GM19043 (cell line): ENCODE measurements around the gene LCOR.
"Not testable (repeated sequence)": the region's sequence is repeated elsewhere in the genome, so short reads cannot be mapped to it uniquely, and the experiment has no call there.

Experiments
- ATAC-seq: cut with Tn5 transposase; IDR thresholded peaks from one replicate; pipeline ENCODE4 v1.9.1; 2021; ENCODE audit warnings: low read depth; ENCODE audit not compliant: unreplicated experiment

LCOR gene

GRCh38 chr10:96838529-96838928 is 6.4 kb downstream of the LCOR start:
- ATAC-seq: no peak

DNA sequence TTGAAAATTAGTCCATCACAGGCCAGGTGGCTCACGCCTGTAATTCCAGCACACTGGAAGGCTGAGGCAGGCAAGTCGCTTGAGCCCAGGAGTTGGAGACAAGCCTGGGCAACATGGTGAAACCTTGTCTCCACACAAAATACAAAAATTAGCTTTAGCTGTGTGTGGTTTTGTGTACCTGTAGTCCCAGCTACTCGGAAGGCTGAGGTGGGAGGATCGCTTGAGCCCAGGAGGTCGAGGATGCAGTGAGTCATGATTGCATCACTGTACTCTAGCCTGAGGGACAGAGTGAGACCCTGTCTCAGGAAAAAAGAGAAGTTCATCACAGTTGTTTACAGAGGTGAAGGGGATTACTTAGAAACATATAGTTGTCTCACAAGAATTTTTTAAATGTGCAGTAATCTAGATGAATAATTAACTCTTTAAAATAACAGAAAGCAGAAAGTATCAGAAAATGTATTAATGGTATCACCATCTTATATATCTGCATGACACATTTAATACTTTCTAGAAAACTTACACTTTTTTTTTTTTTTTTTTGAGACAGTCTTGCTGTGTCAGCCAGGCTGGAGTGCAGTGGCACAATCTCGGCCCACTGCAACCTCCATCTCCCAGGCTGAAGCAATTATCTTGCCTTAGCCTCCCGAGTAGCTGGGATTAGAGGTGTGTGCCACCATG is 8.9 kb downstream of the LCOR start:
- ATAC-seq: no peak

DNA sequence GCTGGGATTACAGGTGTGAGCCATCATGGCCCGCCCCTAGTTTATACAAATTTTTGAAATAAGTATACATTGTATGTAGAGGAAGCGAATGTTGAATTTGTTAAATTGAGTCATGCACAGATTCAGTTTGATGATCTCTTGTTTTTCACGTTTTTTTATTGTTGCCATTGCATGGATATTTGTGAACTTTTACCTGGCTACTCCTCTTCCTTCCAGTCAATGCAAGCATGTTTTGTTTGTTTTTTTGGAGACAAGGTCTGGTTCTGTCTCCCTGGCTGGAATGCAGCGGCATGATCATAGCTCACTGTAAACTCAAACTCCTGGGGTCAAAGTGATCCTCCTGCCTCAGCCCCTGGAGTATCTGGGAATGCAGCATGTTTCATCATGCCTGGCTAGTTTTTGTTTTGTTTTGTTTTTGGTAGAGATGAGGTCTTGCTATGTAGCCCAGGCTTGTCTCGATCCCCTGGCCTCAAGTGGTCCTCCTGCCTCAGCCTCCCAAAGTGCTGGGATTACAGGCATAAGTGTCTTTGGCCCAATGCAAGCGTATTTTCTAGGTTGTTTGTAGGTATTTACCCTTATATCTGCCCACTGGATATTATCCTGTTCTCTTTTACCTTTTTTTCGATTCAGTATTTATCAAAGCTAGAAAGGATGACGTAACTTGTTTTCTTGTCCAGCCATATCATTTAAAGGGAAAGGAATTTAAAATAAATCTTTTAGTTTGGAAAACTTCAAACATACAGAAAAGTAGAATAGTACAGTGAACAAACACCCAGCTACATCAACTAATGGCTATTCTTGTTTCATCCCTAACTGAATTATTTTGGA is 11.0 kb downstream of the LCOR start:
- ATAC-seq: no peak

GRCh38 chr10:96843823-96844222 is 11.7 kb downstream of the LCOR start:
- ATAC-seq: no peak

GRCh38 chr10:96846395-96846794 is 14.3 kb downstream of the LCOR start:
- no peak for ATAC-seq

DNA sequence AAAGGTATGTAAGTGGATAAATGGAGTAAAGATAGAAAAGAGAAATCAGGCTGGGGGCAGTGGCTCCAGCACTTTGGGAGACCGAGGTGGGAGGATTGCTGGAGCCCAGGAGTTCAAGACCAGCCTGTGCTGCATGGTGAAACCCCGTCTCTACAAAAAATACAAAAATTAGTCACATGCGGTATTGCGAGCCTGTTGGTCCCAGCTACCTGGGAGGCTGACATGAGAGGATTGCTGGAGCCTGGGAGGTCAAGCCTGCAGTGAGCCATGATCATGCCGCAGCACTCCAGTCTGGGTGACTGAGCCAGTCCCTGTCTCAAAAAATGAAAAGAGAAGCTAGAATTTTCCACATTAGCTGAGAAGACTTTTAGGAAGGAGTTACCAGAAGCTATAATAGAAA is 14.8 kb downstream of the LCOR start:
- ATAC-seq: no peak

DNA sequence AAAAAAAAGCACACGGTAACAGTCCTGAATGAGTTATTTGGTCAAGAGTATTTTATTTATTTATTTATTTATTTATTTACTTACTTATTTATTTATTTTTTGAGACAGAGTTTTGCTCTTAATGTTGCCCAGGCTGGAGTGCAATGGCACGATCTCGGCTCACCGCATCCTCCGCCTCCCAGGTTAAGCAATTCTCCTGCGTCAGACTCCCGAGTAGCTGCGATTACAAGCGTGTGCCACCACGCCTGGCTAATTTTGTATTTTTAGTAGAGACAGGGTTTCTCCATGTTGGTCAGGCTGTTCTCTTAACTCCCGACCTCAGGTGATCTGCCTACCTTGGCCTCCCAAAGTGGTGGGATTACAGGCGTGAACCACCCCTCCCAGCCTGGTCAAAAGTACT is 15.3 kb downstream of the LCOR start:
- not testable (repeated sequence) for ATAC-seq

- no peak for ATAC-seq
These were observed 18.0 kb downstream of the LCOR start for GRCh38 chr10:96850113-96850512.

- no peak for ATAC-seq
These were observed 18.7 kb downstream of the LCOR start for GRCh38 chr10:96850825-96851224.

DNA sequence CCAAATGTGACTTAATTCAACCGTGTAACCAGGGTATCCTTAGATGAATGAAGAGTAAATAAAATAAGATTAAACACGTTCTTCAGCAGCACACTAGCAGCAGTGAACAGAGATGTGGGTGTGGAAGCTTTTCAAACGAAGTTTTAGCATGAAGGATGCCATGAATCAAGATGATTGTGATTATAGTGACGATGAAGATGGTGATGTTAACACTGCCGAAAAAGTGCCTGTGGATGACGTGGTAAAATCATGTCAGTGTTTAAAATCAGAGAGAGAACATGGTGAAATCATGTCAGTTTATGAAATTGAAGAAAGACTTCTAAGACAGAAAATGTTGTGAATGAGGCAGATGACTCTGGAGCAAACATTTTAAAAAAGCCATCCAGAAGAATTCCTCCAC is 19.2 kb downstream of the LCOR start:
- ATAC-seq: no peak

- no peak for ATAC-seq
These were observed 24.2 kb downstream of the LCOR start for GRCh38 chr10:96856317-96856716.

DNA sequence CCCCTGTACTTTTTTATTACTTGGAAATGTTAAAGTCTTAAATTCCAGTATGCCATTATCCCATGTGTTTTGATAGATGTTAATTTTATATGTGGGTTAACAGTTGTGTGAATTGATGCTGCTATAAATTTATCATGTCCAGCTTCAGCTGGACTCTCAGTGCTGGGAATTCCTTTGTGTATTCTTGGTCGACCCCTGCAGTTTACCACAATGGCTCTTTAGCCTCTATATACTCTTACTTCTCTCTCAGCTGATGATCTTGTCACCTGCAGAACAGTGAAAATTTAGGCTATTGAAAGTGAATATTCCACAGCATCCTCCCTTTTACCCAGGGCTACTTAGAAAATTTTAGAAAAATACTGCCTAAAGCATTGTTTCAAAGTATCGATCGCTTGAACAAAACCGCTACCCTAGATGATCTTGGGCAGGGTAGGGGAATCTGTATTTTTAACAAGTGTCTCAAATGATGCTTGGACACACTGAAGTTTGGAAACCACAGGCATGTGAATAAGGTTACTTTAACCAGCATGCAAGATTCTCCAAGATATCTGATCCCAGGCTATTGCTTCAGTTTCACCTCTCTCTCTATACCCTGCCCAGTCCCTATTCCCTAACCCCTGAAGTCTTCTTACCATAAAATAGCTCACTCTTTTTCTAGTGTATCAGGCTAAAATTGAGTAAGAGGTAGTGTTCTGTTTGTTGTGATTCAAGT is 25.4 kb downstream of the LCOR start:
- no peak for ATAC-seq

- ATAC-seq: no peak
These were observed 26.1 kb downstream of the LCOR start for GRCh38 chr10:96858038-96858705.

DNA sequence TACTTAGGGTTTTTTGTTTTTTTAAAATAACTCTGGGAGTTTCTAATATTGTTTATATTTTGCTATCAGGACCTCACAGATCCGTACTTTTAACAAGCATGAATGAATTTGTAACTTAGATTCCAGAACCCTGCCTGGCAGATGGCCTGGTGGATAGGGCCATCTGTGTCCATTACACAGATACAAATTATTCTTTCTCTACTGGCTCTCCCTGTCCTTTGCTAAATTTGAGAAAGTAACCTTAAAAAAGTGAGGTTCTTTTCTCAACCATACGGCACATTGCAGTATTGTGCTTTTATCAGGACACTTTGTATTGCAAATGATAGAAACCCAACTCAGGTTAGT is 26.6 kb downstream of the LCOR start:
- no peak for ATAC-seq

DNA sequence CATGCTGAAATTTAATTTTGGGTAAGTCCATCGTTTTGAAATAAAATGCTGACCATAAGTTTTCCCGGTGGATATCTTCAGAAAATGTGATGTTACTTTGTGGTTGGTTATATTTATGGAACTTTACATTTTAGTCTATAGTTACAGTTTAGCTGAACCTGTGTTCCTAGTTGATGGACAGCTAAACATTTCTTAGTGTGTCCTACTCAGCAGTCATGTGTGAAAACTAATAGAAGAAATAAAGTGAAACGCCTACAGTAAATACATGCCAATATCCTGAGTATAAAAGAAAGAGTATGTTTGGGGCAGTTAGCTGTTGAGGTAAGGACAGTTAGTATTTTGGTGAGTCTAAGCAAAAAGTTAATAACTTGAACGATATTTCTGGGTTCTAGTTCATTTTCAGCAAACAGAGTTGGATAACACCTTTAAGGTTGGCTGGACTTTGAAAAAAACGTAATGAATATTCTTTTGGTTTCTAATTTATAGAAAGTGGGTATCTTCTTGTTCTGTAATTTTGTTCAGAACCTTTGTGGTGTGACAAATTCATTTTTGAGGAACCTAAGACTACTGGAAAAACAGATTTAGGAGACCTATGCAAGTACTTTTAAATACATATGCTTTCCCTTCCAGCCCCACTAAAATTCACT is 28.7 kb downstream of the LCOR start:
- ATAC-seq: no peak

DNA sequence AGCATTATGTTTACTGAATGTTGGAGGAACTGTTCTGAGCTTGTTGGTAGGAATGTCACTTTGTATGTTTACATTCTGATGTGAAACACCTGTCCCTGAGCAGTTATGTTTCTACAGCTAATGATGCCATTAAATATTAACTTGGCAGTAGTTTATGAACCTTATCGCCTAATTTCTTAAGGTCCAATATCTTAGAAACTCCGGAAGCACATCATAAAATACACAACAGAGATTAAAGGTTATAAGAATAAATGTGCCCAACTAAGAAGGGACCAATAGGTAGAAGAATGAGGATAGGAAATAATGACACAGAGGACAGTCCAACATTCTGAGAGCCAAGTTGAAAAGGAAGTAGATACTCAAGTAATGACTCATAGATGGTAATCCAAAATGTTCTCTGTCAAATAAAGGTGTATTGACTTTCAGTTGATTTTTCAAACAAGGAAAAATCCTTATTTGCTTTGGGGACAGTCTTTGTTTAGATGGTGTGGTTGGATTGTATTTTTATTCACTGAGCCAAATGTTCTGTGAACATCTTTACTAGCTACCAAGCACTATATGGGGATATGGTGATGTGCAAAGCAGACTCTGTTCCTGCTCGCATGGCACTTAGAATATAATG is 31.9 kb downstream of the LCOR start:
- ATAC-seq: peak; percentile 64

- no peak for ATAC-seq
These were observed 41.0 kb downstream of the LCOR start for GRCh38 chr10:96873086-96873485.

- no peak for ATAC-seq
These were observed 41.8 kb downstream of the LCOR start for GRCh38 chr10:96873756-96874467.

DNA sequence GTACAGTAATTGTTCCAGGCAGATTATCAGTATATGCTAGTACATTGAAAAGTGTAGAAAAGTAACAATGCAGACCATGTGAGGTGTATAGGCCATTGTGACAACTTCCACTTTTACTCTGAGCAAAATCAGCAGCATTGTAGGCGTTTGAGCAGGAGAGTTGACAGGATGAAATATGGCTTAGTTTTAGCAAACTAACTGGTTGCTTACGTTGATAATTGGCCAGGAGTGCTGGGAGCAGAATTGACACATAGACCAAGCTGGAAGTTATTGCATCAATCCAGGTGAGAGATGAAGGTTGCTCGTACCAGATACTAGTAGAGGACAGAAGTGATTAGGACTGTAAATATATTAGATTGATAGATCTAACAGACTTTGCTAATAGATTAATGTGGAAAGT is 46.0 kb downstream of the LCOR start:
- no peak for ATAC-seq

DNA sequence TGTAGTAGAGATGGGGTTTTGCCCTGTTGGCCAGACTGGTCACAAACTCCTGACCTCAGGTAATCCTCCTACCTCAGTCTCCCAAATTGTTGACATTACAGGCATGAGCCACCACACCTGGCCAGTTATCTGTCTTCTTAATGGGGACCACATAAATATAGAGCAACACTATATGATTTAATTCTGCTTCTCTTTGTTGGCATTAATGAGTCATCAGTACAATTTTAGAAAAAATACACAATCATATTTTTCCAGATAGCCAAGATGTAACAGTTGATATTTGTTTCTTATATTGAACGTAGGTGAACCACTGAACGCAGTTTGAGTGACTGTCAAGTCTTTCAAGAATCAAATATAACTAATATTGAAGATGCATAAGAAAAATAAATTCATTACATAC is 48.5 kb downstream of the LCOR start:
- ATAC-seq: no peak
